NCI-H446 (cell line): ENCODE data around the gene GVQW3.
"Not testable (repeated sequence)": the region's sequence is repeated elsewhere in the genome, so short reads cannot be mapped to it uniquely, and the experiment has no call there.

ENCODE experiments used
- DNase-seq, 2 experiments: peaks; one replicate each; lab custom pipeline; 2025; lab: John Stamatoyannopoulos, UW

Gene GVQW3

DNA sequence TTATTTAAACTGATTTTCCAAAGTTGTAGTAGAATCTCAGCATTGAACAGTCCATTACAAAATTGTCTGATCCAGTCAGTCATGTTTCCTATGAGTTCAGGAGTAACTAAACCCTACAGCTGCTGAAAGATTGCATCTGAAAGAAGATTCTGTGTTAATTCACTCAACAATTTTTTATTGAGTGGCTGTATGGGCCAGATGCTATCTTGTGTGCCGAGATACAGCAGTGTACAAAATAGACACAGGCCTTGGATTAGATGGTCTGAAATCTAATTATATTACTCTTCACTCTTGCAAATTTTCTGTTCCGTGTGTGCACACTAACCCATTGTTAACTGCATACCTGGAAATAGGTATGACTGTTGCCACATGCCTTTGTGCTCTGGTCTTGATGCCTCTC is 7.3 kb downstream of the GVQW3 start:
- no peak for DNase-seq

DNA sequence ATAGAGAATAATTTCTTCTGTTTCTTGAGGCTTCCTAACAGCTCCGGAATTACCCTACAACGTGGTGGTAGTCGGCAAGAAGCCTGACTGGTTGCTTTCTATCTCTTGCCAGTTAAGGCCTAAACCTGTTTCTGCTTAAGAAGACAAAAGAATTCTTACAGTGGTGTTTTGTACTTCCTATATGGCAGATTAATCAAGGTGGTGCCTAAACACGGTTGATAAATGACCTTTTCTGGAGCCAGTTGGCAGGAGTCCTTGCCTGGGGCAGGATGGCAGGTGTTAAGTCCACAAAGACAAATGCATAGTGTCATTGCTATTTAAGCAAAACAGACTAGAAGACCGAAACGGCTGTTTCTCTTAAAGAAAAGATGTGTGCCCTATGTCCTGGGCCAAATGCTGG is 9.9 kb downstream of the GVQW3 start:
- peak in 1 of 2 experiments; percentile 23 for DNase-seq

DNA sequence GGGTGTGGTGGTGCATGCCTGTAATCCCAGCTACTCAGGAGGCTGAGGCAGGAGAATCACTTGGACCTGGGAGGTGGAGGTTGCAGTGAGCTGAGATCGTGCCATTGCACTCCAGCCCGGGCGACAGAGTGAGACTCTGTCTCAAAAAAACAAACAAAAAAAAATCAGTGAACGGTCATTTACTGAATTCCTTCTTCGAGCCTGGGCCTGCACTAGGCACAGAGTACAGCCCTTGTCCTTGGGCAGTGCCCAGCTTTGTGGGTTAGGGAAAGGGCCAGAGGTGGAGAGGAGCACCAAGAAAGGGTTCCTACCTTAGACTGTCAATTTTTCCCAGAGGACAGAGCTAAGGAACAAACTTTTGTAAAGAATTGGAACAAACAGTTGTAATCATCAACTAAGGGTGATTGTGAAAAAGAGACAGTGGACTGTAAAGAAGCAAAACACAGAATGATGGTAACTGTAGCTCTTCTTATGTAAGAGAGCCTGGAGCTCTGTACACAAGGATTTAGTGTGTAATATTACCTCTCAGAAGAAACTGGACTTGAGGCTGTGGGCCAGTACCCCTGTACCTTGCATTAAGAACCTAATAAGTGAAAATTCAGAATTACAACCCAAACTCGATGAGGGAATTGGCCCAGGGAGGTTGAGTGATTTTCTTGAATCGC is 10.8 kb downstream of the GVQW3 start:
- no peak for DNase-seq

DNA sequence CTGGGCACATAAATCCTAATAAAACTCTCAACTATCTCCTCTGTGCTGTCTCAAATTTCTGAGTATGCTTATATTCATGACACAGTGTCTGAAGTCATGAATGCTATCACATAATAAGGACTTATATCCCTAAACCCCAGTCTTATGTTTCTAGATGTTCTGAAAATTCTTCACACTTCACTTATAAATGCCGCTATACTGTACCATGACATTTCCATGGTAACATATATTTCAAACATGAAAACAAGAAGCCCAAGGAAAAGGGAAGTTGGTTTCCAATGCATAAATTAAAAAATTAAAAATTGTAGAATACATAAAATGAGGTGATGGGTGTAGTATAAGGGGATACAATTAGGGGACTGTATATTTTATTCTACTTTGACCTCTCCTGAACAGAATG is 11.7 kb downstream of the GVQW3 start:
- DNase-seq: no peak

DNA sequence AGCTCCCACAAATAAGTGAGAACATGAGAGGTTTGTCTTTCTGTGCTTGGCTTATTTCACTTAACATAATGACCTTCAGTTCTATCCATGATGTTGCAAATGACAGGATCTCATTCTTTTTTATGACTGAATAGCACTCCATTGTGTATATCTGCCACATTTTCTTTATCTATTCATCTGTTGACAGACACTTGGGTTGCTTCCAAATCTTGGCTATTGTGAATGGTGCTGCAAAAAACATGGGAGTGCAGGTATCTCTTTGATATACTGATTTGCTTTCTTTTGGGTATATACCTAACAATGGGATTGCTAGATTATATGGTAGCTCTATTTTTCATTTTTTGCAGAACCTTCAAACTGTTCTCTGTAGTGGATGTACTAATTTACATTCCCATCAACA is 13.3 kb downstream of the GVQW3 start:
- DNase-seq: no peak

DNA sequence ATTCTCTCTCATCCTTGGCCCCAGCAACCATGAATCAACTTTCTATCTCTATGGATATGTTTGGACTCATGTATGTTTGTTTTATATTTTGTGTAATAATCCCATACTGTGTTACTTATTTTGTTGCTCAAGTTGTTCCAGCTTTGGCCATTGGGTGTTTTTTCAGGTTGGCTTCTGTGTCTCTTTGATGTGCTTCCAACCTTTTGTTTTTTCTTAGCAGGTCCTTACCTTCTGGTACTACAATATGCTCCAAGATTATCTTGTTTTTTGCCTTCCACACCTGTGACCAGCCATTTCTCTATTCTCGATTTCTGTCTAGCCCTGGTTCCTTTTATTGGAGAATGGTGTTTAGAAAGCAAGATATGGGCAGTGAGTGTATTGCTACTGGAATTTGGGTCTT is 14.2 kb downstream of the GVQW3 start:
- DNase-seq: no peak

DNA sequence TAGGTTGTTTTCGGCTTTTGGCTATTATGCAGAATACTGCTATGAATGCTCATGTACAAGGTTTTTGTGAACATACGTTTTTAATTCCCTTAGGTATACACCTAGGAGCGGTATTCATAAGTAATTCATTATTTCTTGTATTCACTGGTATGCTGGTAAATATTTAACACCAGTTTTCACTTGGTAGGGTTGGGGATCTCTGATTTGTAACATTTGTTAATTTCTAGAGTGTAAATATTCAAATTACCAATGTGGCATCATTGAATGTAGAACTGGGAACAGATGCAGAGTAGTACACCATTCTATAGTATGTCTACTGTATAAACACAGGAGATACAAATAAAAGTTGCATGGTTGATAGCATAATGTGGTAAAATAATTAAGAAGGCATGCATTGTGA is 16.3 kb downstream of the GVQW3 start:
- DNase-seq: no peak

DNA sequence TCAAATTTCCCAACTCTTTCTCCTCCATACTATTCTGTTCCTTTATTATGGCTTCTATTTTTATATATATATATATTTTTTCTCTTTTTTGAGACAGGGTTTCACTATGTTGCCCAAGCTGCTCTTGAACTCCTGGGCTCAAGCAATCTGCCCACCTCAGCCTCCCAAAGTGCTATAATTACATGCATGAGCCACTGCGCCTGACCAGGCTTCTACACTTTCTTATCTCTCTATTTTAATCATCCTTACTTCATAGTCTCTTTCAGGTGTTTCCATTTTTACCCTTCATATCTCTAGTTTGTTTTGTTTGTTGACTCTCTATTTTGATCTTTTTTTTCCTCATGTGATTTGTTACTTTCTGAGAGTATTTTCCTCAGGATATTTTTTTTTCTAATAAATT is 19.8 kb downstream of the GVQW3 start:
- no peak for DNase-seq

DNA sequence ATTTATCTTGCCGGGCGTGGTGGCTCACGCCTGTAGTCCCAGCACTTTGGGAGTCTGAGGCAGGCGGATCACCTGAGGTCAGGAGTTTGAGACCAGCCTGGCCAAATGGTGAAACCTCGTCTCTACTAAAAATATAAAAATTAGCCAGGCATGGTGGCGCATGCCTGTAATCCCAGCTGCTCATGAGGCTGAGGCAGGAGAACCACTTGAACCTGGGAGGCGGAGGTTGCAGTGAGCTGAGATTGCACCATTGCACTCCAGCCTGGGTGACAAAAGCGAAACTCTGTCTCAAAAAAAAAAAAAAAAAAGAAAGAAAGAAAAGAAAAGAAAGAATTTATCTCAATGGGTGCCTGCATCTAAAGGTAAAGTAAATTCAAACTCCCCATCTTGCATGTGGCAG is 20.4 kb downstream of the GVQW3 start:
- DNase-seq: not testable (repeated sequence)

DNA sequence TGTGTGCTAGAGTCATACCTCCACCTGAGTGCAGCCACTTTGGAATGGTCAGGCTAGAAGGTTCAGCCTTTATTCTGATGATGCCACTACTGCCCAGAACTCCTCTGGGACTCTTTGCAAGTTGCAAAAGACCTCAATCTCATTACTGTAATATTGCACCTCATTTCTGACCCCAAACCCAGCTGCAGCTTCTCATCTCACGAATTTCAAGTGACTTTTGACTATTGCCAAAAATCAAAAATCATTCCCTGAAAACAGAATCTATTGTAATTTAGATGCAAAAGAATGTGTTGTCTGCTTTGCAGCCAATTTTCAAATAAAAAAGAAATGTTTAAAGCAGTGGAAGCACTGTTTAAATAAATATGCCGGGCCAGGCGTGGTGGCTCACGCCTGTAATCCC is 25.2 kb downstream of the GVQW3 start:
- no peak for DNase-seq

DNA sequence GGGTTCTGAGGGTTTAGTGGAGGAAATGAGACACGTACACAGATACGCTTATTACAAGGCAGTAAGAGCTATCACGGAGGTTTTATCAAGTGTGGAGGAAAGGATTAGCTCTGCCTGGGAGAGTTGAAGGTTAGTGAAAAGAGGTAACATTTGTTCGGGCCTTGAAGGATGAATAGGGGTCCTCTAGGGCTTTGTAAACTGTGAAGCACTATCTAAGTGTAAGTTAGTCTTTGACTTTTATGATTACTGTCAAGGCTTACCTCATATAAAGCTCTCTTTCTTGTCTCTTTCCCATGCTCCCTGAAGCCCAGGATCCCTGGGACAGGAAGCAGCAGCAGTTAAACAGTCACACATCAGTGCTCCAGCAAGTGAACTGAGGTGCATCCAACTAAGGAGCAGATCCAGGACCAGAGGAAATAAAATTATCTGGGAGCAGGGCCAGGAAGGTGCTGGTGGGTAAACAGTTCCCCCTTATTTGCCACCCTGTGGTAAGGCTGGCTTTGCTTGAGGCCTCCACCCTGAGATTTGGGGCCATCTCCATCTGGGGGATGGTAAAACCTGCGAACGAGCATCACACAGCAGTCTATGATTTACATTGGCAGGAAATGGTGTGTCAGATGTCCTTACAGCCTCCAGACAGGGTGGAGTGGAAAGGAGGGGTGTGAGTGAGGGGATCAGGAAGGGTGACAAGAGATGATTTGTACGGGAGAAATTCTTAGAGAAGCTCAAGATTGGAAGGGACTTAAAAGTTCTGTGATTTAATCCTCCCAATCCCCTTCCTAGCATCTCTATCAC is 27.2 kb downstream of the GVQW3 start:
- DNase-seq: peak; percentile 34 to 82

DNA sequence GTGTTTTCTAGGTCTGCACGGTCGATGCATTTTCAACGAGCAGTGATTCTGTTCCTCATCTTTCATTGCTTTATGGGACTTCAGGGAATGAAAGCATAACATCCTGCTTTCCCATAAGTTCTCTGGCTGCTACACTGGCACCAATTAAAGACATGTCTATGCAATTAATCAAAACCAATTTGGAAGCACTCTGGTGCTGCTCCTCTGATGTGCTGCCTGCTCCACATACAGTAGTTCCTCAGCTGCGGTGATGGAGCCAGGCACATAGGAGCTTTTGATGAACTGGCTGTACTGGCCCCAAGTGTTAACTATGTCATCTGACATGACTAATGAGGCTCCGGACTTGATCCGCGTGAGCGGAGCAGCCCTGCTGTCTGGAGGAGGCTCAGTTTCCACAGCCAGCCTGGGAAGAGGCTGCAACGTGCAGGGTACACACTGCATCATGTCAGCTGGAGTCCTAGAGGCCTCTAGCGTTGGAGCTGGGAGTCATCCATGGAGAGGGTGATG is 29.8 kb downstream of the GVQW3 start:
- peak; percentile 23 to 56 for DNase-seq

DNA sequence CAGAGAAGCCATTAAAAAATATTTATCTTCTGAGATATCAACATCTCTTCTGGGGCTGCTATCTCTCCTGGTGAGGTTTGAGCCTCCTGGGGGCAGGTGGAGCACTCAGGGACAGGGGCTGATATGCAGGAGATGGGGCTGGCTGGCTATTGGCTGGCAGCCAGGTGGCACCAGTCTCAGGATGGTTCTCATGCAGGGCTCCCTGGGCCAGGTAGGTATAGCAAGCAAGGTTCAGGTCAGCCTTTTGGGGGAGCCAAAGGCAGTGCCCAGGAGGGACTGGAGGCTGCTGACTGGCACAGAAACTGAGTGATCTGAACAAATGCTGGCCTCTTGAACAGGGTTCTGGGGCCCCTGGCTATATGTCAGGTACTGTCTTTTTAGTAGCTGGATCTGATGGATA is 34.0 kb downstream of the GVQW3 start:
- no peak for DNase-seq

DNA sequence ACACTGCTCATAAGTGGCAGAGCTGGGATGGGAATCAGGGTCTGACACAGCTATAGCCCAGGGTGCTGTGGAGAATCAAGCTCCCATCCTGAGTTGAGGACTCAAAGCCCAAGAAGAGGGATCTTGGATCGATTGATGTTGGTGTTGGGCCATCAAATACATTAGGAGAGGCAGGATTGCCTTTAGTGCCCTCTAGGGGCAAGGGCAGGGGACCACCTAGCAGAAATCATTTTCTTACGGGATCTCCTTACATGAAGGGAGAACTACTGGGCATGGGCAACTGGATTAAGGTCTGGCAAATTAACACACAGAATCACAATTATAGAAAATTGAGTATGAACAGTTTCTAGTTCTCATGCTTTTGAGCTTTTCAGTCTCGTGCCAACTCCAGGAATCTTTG is 38.8 kb downstream of the GVQW3 start:
- peak in 1 of 2 experiments; percentile 14 for DNase-seq

DNA sequence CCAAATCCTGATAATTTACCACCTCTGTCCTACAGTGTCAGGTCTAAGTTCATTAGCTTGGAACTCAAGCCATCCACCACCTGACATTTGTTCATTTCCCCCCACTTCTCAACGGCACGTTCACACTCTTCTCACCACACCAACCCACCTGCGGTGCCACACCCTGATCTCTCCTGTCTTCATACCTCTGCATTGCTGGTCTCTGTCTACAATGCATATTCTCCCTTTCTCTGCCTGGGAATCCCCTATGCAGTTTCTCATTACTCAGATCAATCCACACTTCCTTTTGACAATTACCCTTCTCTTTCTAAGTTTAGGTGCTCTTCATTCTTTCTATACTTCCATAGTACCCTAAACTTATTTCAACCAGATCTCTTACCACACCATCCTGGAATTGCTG is 43.3 kb downstream of the GVQW3 start:
- DNase-seq: no peak

DNA sequence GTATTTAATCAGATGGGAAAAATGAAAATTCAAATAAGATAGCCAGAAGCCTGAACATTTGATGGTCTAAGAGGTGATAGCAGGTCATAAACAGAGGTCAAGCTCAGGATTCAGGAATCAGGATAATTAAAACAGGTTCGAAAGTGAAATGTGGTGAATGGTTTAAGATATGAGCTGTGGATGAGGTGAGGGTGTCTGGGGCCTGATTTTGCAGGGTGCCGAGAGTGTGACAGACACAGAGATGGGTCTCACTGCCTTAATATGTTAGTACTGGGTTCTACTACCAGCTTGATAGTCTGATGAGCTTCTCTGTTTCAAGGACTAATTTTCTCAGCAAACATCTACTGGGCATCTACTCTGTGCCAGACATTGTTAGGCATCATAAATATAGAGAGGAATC is 43.8 kb downstream of the GVQW3 start:
- no peak for DNase-seq

DNA sequence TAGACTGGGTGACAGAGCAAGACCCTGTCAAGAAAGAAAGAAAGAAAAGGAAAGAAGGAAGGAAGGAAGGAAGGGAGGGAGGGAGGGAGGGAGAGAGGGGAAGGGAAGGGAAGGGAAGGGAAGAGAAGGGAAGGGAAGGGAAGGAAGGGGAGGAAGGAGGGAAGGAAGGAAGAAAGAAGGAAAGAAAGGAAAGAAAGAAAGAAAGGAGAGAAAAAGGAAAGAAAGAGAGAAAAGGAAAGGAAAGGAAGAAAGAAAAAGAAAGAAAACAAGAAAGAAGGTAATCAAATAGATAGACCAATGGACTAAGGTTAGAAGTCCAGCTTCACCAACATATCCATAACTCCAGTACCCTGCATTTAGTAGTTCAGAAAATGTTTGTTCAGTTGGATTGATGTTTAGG is 45.5 kb downstream of the GVQW3 start:
- no peak for DNase-seq

DNA sequence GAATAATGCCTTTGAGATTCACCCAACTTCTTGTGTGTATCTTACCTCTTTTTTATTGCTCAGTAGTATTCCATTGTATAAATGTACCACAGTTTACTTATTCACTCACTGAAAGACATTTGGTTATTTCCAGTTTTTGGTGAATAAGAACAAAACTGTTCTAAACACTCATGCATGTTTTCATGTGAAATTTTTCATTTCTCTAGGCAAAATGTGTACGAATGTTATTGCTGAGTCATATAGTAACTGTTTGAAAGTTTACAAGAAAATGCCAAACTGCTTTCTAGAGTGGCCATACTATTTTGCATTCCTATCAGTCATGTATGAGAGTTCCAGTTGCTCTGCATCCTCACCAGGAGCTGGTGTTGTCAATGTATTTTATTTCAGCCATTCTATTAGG is 54.9 kb downstream of the GVQW3 start:
- no peak for DNase-seq

DNA sequence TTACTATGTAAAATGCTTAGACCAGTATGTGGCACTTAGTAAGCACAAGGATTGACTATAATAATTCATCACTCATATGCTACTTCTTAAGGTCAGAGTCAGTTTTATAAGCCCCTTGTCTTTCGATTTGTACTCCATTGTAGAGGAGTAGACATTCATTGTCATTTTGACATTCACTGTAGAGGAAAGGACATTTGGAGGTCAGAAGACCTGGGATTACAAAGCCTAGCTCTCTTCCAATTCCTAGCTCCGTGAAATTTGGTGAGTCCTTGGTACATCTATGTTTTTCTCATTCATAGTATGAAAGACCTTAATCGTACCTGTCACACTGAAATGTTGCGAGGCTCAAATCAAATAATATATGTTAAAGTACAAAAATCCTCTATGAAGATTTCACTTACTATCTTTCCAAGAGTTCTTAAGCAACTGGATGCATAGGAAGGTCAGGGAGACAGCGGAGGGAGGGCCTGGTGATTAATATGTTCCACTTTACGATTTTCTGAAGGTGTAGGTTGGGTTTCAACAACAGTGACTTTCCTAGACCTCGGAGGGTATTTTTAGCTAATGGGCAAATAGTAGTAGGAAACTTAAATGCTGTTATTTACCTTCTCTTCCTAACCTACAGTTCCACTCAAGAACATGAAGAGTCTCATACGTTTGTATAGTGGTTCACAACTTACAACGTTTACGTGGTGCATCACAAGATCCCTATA is 62.3 kb downstream of the GVQW3 start:
- no peak for DNase-seq

DNA sequence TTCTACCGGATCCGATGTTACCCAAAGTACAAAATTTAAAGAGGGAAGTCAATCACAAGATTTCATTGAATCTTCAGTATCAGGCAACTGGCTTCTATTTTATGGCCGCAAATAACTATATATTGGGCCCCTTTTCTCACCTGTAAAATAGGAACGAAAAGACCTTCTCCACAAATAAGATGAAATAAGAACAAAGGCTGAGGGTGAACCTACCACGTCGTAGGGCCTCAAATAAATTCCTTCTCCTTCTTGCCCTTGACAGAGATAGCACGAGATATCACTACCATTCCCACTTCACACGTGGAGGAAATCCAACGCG is 62.9 kb downstream of the GVQW3 start:
- DNase-seq: no peak

DNA sequence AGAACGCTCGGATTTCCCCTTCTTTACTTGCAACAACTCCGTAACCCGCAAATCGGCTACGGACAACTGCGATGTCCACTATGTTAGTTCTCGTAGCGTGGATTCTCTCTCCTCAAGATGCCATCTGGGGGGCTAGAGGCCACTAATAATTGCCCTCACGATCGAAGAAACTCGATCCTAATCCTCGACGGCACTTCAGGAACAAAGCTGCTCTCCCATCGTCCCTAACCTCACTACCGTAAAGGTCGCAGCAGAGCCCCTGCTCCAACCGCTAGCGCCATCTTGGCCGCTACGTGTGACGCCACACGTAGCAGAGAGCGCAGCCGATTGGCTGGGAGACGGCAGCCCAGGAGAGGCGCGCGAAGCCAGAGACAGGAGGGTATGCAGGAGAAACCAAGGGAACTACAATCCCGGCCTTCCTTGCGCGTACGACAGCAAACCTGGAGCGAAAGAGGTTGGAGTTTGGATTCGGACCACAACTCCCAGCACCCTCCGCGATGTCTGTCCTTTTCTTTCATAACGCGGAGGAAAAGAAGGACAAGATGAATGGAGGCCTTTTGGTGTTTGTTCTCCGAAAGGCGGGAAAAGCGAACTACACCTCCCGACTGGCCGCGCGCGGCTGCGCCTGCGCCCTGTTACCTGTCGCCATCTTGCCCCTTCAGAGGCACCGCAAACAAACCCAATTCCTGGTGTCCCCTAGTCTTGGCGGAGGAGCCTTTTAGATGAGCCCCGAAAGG is 63.4 kb downstream of the GVQW3 start, which contains the start of gene EMSY:
TSS of gene EMSY (plus strand) at position 635 of the 737 bp plus-strand sequence. CDS start 1,921 bp downstream, outside the sequence.
- peak; percentile 97 to 99 for DNase-seq
